Measurements from ENCODE around the gene ACTN3. TPM values are rescaled to one million over a fixed set of nuclear protein-coding genes. Genes with fewer than 3 reads are reported as not detected.
A peak's percentile ranks its signal among the peaks of the same experiment; 100 is the strongest.

ACTN3 gene
- total RNA-seq, 1 donor from 2014 or later = not detected

DNA sequence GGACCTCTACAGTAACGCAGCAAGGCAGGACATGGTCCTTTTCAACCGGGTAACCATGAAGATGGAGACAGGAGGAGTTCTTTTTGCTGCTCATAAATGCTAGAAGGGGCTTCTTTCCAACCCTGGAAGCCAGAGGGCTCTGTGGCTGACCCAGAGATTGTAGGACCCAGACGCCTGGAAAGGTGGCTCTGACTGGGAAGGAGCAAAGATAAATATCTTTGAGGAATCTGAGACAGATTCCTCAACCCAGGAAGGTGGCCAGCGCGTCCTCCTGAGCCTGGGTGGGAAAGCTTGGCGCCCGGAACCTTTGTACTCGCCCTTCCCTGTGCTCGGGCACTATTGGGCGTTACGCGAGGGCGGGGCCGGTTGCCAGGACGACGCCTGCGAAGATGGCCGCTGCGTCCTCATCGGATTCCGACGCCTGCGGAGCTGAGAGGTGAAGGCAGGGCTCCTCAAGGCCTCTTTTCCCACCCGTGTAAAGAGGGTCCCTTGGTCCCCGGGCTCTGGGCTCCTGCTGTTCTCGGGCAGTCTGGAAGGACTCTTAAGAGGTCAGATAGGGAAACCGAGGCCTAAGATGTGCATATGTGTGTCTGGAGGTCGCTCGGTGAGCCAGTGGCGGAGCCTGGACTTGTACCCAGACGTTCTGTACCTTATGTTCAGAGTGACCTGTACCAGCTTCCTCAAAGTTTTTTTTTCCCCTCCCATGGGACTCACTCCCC, 36.3 kb upstream of the ACTN3 start, which contains the start of gene BBS1:
BBS1 (plus strand) TSS at position 365 of the 719 bp plus-strand sequence; CDS start at position 390, 25 bp downstream.
- peak; percentile 50 for DNase-seq (ENCODE audit: low read depth)
- TF ChIP-seq, protein P1, sequence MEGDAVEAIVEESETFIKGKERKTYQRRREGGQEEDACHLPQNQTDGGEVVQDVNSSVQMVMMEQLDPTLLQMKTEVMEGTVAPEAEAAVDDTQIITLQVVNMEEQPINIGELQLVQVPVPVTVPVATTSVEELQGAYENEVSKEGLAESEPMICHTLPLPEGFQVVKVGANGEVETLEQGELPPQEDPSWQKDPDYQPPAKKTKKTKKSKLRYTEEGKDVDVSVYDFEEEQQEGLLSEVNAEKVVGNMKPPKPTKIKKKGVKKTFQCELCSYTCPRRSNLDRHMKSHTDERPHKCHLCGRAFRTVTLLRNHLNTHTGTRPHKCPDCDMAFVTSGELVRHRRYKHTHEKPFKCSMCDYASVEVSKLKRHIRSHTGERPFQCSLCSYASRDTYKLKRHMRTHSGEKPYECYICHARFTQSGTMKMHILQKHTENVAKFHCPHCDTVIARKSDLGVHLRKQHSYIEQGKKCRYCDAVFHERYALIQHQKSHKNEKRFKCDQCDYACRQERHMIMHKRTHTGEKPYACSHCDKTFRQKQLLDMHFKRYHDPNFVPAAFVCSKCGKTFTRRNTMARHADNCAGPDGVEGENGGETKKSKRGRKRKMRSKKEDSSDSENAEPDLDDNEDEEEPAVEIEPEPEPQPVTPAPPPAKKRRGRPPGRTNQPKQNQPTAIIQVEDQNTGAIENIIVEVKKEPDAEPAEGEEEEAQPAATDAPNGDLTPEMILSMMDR (IDR thresholded peaks at IDR 0.05; ENCODE audit: insufficient read depth, low read length, severe bottlenecking) = no peak
- peak within 1 kb of the TSS; percentile 70 for H3K4me3 ChIP-seq (ENCODE audit: low read depth, low read length)
- H3K36me3 ChIP-seq (ENCODE audit: control insufficient read depth, insufficient read depth, low read length) = peaks cover 7% of the 10 kb centered on the region
- FAIRE-seq = no peak
- H3K27me3 ChIP-seq (ENCODE audit: control insufficient read depth, insufficient read depth, low read length) = no peaks in the 10 kb centered on the region

DNA sequence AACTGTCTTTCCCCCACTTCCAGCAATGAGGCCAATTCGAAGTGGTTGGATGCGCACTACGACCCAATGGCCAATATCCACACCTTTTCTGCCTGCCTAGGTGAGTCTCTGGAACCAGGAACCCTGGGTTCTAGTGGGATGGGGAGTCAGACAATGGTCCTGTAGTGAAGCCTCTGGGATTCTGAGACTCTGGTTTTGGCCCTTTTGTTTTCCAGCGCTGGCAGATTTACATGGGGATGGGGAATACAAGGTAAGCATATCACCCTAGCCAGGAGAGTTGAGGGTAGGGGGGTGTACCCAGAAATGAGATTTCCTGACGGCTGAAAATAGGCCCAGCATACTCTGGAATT, 35.7 kb upstream of the ACTN3 start:
- H3K4me3 ChIP-seq (ENCODE audit: low read depth, low read length) = peak overlapping the region; percentile 70
- no peak for DNase-seq (ENCODE audit: low read depth)
- H3K36me3 ChIP-seq (ENCODE audit: control insufficient read depth, insufficient read depth, low read length) = peaks cover 9% of the 10 kb centered on the region
- TF ChIP-seq, protein P1 (IDR thresholded peaks at IDR 0.05; ENCODE audit: insufficient read depth, low read length, severe bottlenecking) = no peak
- no peak for FAIRE-seq
- H3K27me3 ChIP-seq (ENCODE audit: control insufficient read depth, insufficient read depth, low read length) = no peaks in the 10 kb centered on the region

DNA sequence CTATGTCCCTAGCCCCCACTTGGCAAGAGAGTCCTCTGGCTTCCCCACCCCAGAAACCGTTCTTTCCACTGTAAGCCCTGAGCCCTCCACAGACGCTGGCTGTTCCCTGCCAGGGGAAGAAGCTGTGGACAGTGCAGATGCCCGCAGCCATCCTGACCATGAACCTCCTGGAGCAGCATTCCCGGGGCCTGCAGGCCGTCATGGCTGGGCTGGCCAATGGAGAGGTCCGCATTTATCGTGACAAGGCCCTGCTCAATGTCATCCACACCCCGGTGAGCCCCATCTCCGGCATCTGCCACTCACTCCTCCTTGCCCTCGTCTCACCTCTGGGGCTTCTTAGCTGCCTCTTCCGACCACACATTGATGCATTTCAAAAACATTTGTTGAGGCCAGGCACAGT, 23.1 kb upstream of the ACTN3 start:
- Histone ChIP-seq H3K4me3 (ENCODE audit: low read depth, low read length) (no peak overlapping the region), H3K36me3 (ENCODE audit: control insufficient read depth, insufficient read depth, low read length) (peaks cover 18% of the 10 kb centered on the region), H3K27me3 (ENCODE audit: control insufficient read depth, insufficient read depth, low read length) (no peaks in the 10 kb centered on the region)
- FAIRE-seq (no peak), DNase-seq (ENCODE audit: low read depth) (no peak)
- TF ChIP-seq, protein P1 (IDR thresholded peaks at IDR 0.05; ENCODE audit: insufficient read depth, low read length, severe bottlenecking) = no peak

DNA sequence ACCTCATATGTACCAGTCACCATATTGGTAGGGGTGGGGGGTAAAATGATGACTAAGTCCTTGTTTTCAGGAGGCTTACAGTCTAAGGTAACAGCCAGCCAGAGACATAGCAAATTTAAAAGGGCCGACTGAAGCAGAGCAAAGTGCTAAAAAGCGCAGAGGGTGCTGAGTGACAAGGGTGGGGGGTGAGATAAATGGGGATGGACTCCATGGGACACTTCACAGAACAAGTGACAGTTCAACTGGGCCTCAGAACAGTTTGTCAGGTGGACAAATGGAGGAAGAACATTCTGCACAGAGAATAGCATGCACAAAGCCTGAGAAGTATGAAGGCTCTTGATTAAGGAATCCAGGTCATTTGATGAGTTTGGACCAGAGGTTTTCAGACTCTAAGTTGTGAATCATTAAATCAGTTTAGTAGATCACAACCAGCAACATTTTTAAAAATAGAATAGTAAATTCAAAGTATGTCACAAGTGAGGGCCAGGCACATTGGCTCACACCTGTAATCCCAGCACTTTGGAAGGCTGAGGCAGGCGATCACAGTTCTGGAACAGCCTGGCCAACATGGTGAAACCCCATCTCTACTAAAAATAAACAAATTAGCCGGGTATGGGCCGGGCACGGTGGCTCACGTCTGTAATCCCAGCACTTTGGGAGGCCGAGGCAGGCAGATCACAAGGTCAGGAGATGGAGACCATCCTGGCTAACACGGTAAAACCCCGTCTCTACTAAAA, 22.2 kb upstream of the ACTN3 start:
- FAIRE-seq (no peak), DNase-seq (ENCODE audit: low read depth) (no peak)
- Histone ChIP-seq H3K4me3 (ENCODE audit: low read depth, low read length) (no peak overlapping the region), H3K36me3 (ENCODE audit: control insufficient read depth, insufficient read depth, low read length) (peaks cover 18% of the 10 kb centered on the region), H3K27me3 (ENCODE audit: control insufficient read depth, insufficient read depth, low read length) (no peaks in the 10 kb centered on the region)
- TF ChIP-seq, protein P1 (IDR thresholded peaks at IDR 0.05; ENCODE audit: insufficient read depth, low read length, severe bottlenecking) = no peak

DNA sequence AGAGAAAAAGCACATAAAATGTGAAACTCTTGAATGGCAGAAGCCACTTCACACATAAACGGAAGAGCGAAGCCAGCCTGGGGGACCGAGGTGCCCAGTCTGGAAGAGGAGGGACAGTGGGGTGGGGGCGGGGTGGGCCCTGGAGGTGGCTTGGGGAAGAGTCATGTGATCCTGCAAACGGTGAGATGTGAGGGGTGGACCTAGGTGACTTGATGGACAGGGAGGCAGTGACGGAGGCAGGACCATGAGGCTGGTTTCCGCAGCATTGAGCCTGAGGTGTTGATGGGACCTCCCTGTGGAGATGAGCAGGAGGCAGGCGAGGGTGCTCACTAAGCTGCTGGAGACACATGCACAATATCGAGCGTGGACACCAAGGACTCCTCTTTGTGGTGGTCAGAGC, 17.6 kb upstream of the ACTN3 start:
- FAIRE-seq (no peak), DNase-seq (ENCODE audit: low read depth) (no peak)
- H3K27me3 ChIP-seq (ENCODE audit: control insufficient read depth, insufficient read depth, low read length) = no peaks in the 10 kb centered on the region
- no peak overlapping the region for H3K4me3 ChIP-seq (ENCODE audit: low read depth, low read length)
- H3K36me3 ChIP-seq (ENCODE audit: control insufficient read depth, insufficient read depth, low read length) = peaks cover 6% of the 10 kb centered on the region
- TF ChIP-seq, protein P1 (IDR thresholded peaks at IDR 0.05; ENCODE audit: insufficient read depth, low read length, severe bottlenecking) = no peak
